Measurements from ENCODE around the gene TNIK. TPM values are rescaled to one million over a fixed set of nuclear protein-coding genes. Genes with fewer than 3 reads are reported as not detected.

Gene TNIK
- total RNA-seq, 1 donor from 2014 or later: 1.5 TPM

- H3K27me3 Mint-ChIP-seq (ENCODE audit: unreplicated experiment): no peaks in the 10 kb centered on the region
- no peaks in the 10 kb centered on the region for H3K36me3 Mint-ChIP-seq (ENCODE audit: unreplicated experiment)
- no peaks in the 10 kb centered on the region for H3K9me3 Mint-ChIP-seq (ENCODE audit: unreplicated experiment)
- no peak for DNase-seq
- no peak overlapping the region for H3K4me3 Mint-ChIP-seq (ENCODE audit: unreplicated experiment)
- no peak overlapping the region for H3K27ac Mint-ChIP-seq (ENCODE audit: unreplicated experiment)
- TF ChIP-seq CTCF (IDR thresholded peaks at IDR 0.05; ENCODE audit: partially characterized antibody, unreplicated experiment): no peak
- no peaks in the 10 kb centered on the region for H3K4me1 Mint-ChIP-seq (ENCODE audit: low read depth, unreplicated experiment)
These were observed 176.4 kb downstream of the TNIK start for GRCh38 chr3:171283848-171284222.

GRCh38 chr3:171283183-171283847, 176.9 kb downstream of the TNIK start:
- DNase-seq: no peak
- TF ChIP-seq CTCF (IDR thresholded peaks at IDR 0.05; ENCODE audit: partially characterized antibody, unreplicated experiment): no peak
- Mint-ChIP-seq H3K27ac (ENCODE audit: unreplicated experiment) (no peak overlapping the region), H3K36me3 (ENCODE audit: unreplicated experiment) (no peaks in the 10 kb centered on the region), H3K9me3 (ENCODE audit: unreplicated experiment) (no peaks in the 10 kb centered on the region), H3K4me1 (ENCODE audit: low read depth, unreplicated experiment) (no peaks in the 10 kb centered on the region), H3K27me3 (ENCODE audit: unreplicated experiment) (no peaks in the 10 kb centered on the region), H3K4me3 (ENCODE audit: unreplicated experiment) (no peak overlapping the region)

- DNase-seq: no peak
- no peak overlapping the region for H3K4me3 Mint-ChIP-seq (ENCODE audit: unreplicated experiment)
- H3K36me3 Mint-ChIP-seq (ENCODE audit: unreplicated experiment): no peaks in the 10 kb centered on the region
- H3K27me3 Mint-ChIP-seq (ENCODE audit: unreplicated experiment): no peaks in the 10 kb centered on the region
- H3K4me1 Mint-ChIP-seq (ENCODE audit: low read depth, unreplicated experiment): no peaks in the 10 kb centered on the region
- no peaks in the 10 kb centered on the region for H3K9me3 Mint-ChIP-seq (ENCODE audit: unreplicated experiment)
- no peak overlapping the region for H3K27ac Mint-ChIP-seq (ENCODE audit: unreplicated experiment)
- TF ChIP-seq CTCF (IDR thresholded peaks at IDR 0.05; ENCODE audit: partially characterized antibody, unreplicated experiment): no peak
These were observed 178.2 kb downstream of the TNIK start for GRCh38 chr3:171282041-171282440.

GRCh38 chr3:171281256-171281992, 178.8 kb downstream of the TNIK start:
- no peak overlapping the region for H3K4me3 Mint-ChIP-seq (ENCODE audit: unreplicated experiment)
- no peaks in the 10 kb centered on the region for H3K36me3 Mint-ChIP-seq (ENCODE audit: unreplicated experiment)
- no peak overlapping the region for H3K27ac Mint-ChIP-seq (ENCODE audit: unreplicated experiment)
- no peaks in the 10 kb centered on the region for H3K9me3 Mint-ChIP-seq (ENCODE audit: unreplicated experiment)
- no peaks in the 10 kb centered on the region for H3K4me1 Mint-ChIP-seq (ENCODE audit: low read depth, unreplicated experiment)
- TF ChIP-seq CTCF (IDR thresholded peaks at IDR 0.05; ENCODE audit: partially characterized antibody, unreplicated experiment): no peak
- H3K27me3 Mint-ChIP-seq (ENCODE audit: unreplicated experiment): no peaks in the 10 kb centered on the region
- no peak for DNase-seq

GRCh38 chr3:171279972-171280371, 180.2 kb downstream of the TNIK start:
- Mint-ChIP-seq H3K4me1 (ENCODE audit: low read depth, unreplicated experiment) (no peaks in the 10 kb centered on the region), H3K9me3 (ENCODE audit: unreplicated experiment) (no peaks in the 10 kb centered on the region), H3K27me3 (ENCODE audit: unreplicated experiment) (no peaks in the 10 kb centered on the region), H3K36me3 (ENCODE audit: unreplicated experiment) (no peaks in the 10 kb centered on the region), H3K4me3 (ENCODE audit: unreplicated experiment) (no peak overlapping the region), H3K27ac (ENCODE audit: unreplicated experiment) (no peak overlapping the region)
- no peak for TF ChIP-seq CTCF (IDR thresholded peaks at IDR 0.05; ENCODE audit: partially characterized antibody, unreplicated experiment)
- no peak for DNase-seq

Measured in glutamatergic neuron (in vitro differentiated cells).